Endodermal cell (in vitro differentiated cells): ENCODE measurements around the gene PDE12. TPM values are rescaled to one million over a fixed set of nuclear protein-coding genes. Genes with fewer than 3 reads are reported as not detected.
A peak's percentile ranks its signal among the peaks of the same experiment; 100 is the strongest.

Experiments used
- DNase-seq: peaks from one replicate; pipeline ENCODE4 v3.0.0-alpha.2; 2017
- H3K27ac ChIP-seq: 2 replicates; pipeline ENCODE4 v1.5.1; 2013; ENCODE audit warnings: mild to moderate bottlenecking, low read depth, low read length, moderate library complexity
- H3K27me3 ChIP-seq: 2 replicates; pipeline ENCODE4 v1.6.1; 2013; ENCODE audit warnings: mild to moderate bottlenecking, low read length, moderate library complexity; ENCODE audit not compliant: insufficient read depth, control insufficient read depth, poor library complexity, severe bottlenecking
- H3K36me3 ChIP-seq: 2 replicates; pipeline ENCODE4 v1.7.0; 2013; ENCODE audit warnings: mild to moderate bottlenecking, low read length, moderate library complexity; ENCODE audit not compliant: control insufficient read depth, insufficient read depth
- H3K4me1 ChIP-seq: one replicate; pipeline ENCODE4 v1.7.0; 2013; ENCODE audit warnings: low read length; ENCODE audit not compliant: control insufficient read depth, insufficient read depth
- H3K4me3 ChIP-seq: 2 replicates; pipeline ENCODE4 v1.5.1; 2013; ENCODE audit warnings: mild to moderate bottlenecking, low read length, moderate library complexity
- H3K9ac ChIP-seq: 2 replicates; pipeline ENCODE4 v1.6.1; 2013; ENCODE audit warnings: mild to moderate bottlenecking, low read length, moderate library complexity; ENCODE audit not compliant: poor library complexity, severe bottlenecking; ENCODE audit errors: extremely low read depth
- H3K9me3 ChIP-seq: 2 replicates; pipeline ENCODE4 v1.6.1; 2013; ENCODE audit warnings: mild to moderate bottlenecking, low read length, moderate library complexity; ENCODE audit not compliant: control insufficient read depth
- H3K27ac Mint-ChIP-seq: 2 replicates; pipeline ENCODE4 v1.8.0; 2020; ENCODE audit warnings: mixed read lengths
- H3K27me3 Mint-ChIP-seq: 2 replicates; pipeline ENCODE4 v1.8.0; 2021; ENCODE audit warnings: mild to moderate bottlenecking, mixed read lengths; ENCODE audit not compliant: insufficient read depth
- H3K36me3 Mint-ChIP-seq: 2 replicates; pipeline ENCODE4 v1.8.0; 2020; ENCODE audit warnings: low read depth, mixed read lengths
- H3K4me1 Mint-ChIP-seq: 2 replicates; pipeline ENCODE4 v1.8.0; 2020; ENCODE audit warnings: mixed read lengths
- H3K4me3 Mint-ChIP-seq: 2 replicates; pipeline ENCODE4 v1.8.0; 2020; ENCODE audit warnings: mild to moderate bottlenecking, moderate library complexity, mixed read lengths
- H3K9me3 Mint-ChIP-seq: 2 replicates; pipeline ENCODE4 v1.8.0; 2020; ENCODE audit warnings: mild to moderate bottlenecking, mixed read lengths
- CTCF ChIP-seq: fragments of 200-600 bp; sonication (generic); conservative IDR thresholded peaks from 2 replicates; pipeline ENCODE4 v1.5.0; 2021; ENCODE audit warnings: antibody characterized with exemption, mild to moderate bottlenecking
- WGBS, 2 experiments: methylation state at CpG; one replicate each; pipeline versions ENCODE4 v1.1.5 to v1.1.7; 2013; ENCODE audit warnings: missing lambda C conversion rate in 2 of 2, mixed read lengths in 1 of 2; ENCODE audit not compliant: insufficient coverage in 1 of 2, insufficient read length in 1 of 2; 5-methylcytosine and 5-hydroxymethylcytosine counted together
- total RNA-seq, 2 donors: library from RNA; stranded (reverse); fragmentation: NEBNext Ultra II Directional in 1 of 2; extraction: Animal tissue kit (Norgen Biotek cat#: 25700) in 1 of 2; gene quantifications; 2 replicates in 1 of 2; 3 replicates in 1 of 2; pipeline ENCODE4 v1.2.1, GENCODE V29; 2021

Gene PDE12
- total RNA-seq, 2 donors from 2014 or later, result 10.5 to 12.5 TPM

GRCh38 chr3:57530071-57530608 is 25.9 kb upstream of the PDE12 start:
- no peaks in the 10 kb centered on the region for H3K9me3 Mint-ChIP-seq
- no peak for TF ChIP-seq CTCF
- H3K36me3 ChIP-seq, result no peaks in the 10 kb centered on the region

GRCh38 chr3:57538465-57538864 is 17.6 kb upstream of the PDE12 start:
- DNase-seq, result no peak
- Mint-ChIP-seq H3K36me3 (no peaks in the 10 kb centered on the region), H3K27me3 (no peaks in the 10 kb centered on the region), H3K9me3 (no peaks in the 10 kb centered on the region), H3K27ac (no peak overlapping the region), H3K4me1 (peaks cover 6% of the 10 kb centered on the region), H3K4me3 (no peak overlapping the region)
- WGBS, 2 experiments, result 93 to 97% methylated on average over 3 of the region's 3 CpGs
- no peaks in the 10 kb centered on the region for H3K4me1 ChIP-seq
- no peak overlapping the region for H3K9ac ChIP-seq
- H3K4me3 ChIP-seq, result no peak overlapping the region
- no peaks in the 10 kb centered on the region for H3K36me3 ChIP-seq
- H3K27me3 ChIP-seq, result no peaks in the 10 kb centered on the region
- no peak for TF ChIP-seq CTCF
- no peak overlapping the region for H3K27ac ChIP-seq
- H3K9me3 ChIP-seq, result peaks cover 6% of the 10 kb centered on the region

More at GRCh38 chr3:57530071-57530608, 25.9 kb upstream of the PDE12 start:
- no peak overlapping the region for H3K27ac Mint-ChIP-seq
- H3K9ac ChIP-seq, result no peak overlapping the region
- peaks cover 13% of the 10 kb centered on the region for H3K4me1 Mint-ChIP-seq
- no peak for DNase-seq
- H3K4me3 ChIP-seq, result no peak overlapping the region
- H3K27me3 Mint-ChIP-seq, result no peaks in the 10 kb centered on the region
- H3K27me3 ChIP-seq, result no peaks in the 10 kb centered on the region
- no peak overlapping the region for H3K27ac ChIP-seq
- H3K4me1 ChIP-seq, result no peaks in the 10 kb centered on the region
- no peaks in the 10 kb centered on the region for H3K36me3 Mint-ChIP-seq
- H3K9me3 ChIP-seq, result peaks cover 5% of the 10 kb centered on the region
- no peak overlapping the region for H3K4me3 Mint-ChIP-seq

GRCh38 chr3:57544181-57545125 is 11.6 kb upstream of the PDE12 start, which contains the start of gene DNAH12:
TSS of gene DNAH12 (minus strand) at chr3:57544344. CDS start at chr3:57542870, 1,474 bp downstream.
- H3K4me3 ChIP-seq, result peak within 1 kb of the TSS; percentile 73
- H3K27me3 Mint-ChIP-seq, result peaks cover 4% of the 10 kb centered on the region
- no peaks in the 10 kb centered on the region for H3K9me3 ChIP-seq
- H3K27ac ChIP-seq, result no peak within 1 kb of the TSS
- no peaks in the 10 kb centered on the region for H3K9me3 Mint-ChIP-seq
- H3K36me3 ChIP-seq, result no peaks in the 10 kb centered on the region
- TF ChIP-seq CTCF, result peak; percentile 21
- WGBS, 2 experiments, result 10 to 18% methylated on average over 14 to 20 of the region's 20 CpGs
- peaks cover 15% of the 10 kb centered on the region for H3K4me1 Mint-ChIP-seq
- no peaks in the 10 kb centered on the region for H3K36me3 Mint-ChIP-seq
- peak within 1 kb of the TSS; percentile 88 for H3K27ac Mint-ChIP-seq
- H3K9ac ChIP-seq, result peak within 1 kb of the TSS; percentile 58
- no peaks in the 10 kb centered on the region for H3K4me1 ChIP-seq
- peak within 1 kb of the TSS; percentile 42 for H3K4me3 Mint-ChIP-seq
- DNase-seq, result peak; percentile 99
- peaks cover 17% of the 10 kb centered on the region for H3K27me3 ChIP-seq
